H1 (cell line): ENCODE results near the gene DLG4. TPM values are rescaled to one million over a fixed set of nuclear protein-coding genes. Genes with fewer than 3 reads are reported as not detected.
A peak's percentile ranks its signal among the peaks of the same experiment; 100 is the strongest.

ENCODE experiments used
- CHD2 ChIP-seq: IDR thresholded peaks from 2 replicates; pipeline ENCODE4 v1.6.1; 2012; ENCODE audit warnings: low read length, improper control_type of control experiment
- FOSL1 ChIP-seq: IDR thresholded peaks from 2 replicates; pipeline ENCODE4 v1.6.1; 2011; ENCODE audit warnings: mild to moderate bottlenecking, low read depth, low read length, moderate library complexity; ENCODE audit not compliant: insufficient read depth
- GABPA ChIP-seq: IDR thresholded peaks from 2 replicates; pipeline ENCODE4 v1.6.1; 2011; ENCODE audit warnings: mild to moderate bottlenecking, low read length, moderate library complexity, borderline replicate concordance; ENCODE audit not compliant: insufficient read depth
- JUN ChIP-seq: IDR thresholded peaks from 2 replicates; pipeline ENCODE4 v1.6.1; 2011; ENCODE audit warnings: low read depth, mild to moderate bottlenecking, improper control_type of control experiment, low read length
- KDM4A ChIP-seq: IDR thresholded peaks from one replicate; pipeline ENCODE4 v1.7.1; 2012; ENCODE audit warnings: low read depth, mild to moderate bottlenecking, moderate library complexity, low read length, inconsistent platforms; ENCODE audit not compliant: severe bottlenecking
- KDM5A ChIP-seq: fragments of 200-600 bp; IDR thresholded peaks from 2 replicates; pipeline ENCODE4 v1.7.1; 2012; ENCODE audit warnings: mild to moderate bottlenecking, low read length, inconsistent platforms, mixed read lengths
- MAFK ChIP-seq: IDR thresholded peaks from 2 replicates; pipeline ENCODE4 v1.6.1; 2012; ENCODE audit warnings: low read depth, mild to moderate bottlenecking, improper control_type of control experiment, low read length
- NANOG ChIP-seq: IDR thresholded peaks from 2 replicates; pipeline ENCODE4 v1.6.1; 2011; ENCODE audit warnings: low read length, low read depth, mild to moderate bottlenecking, inconsistent platforms; ENCODE audit not compliant: insufficient read depth, poor library complexity, severe bottlenecking
- RNF2 ChIP-seq: fragments of 200-900, 300-1000 bp; sonication (generic); IDR thresholded peaks from 2 replicates; pipeline ENCODE4 v1.7.1; 2016; ENCODE audit warnings: borderline replicate concordance, low read depth, mild to moderate bottlenecking, antibody characterized with exemption, low read length; ENCODE audit not compliant: poor library complexity, severe bottlenecking; ENCODE audit errors: missing control alignments
- SP2 ChIP-seq: IDR thresholded peaks from 2 replicates; pipeline ENCODE4 v1.6.1; 2012; ENCODE audit warnings: mild to moderate bottlenecking, low read length, inconsistent platforms
- SUZ12 ChIP-seq: fragments of 200-600 bp; sonication (generic); IDR thresholded peaks from 2 replicates; pipeline ENCODE4 v1.6.1; 2012; ENCODE audit warnings: mild to moderate bottlenecking, inconsistent platforms, low read length, moderate library complexity, mixed read lengths
- TAF1 ChIP-seq: IDR thresholded peaks from 2 replicates; pipeline ENCODE4 v1.6.1; 2011; ENCODE audit warnings: mild to moderate bottlenecking, low read depth, low read length
- YY1 ChIP-seq: IDR thresholded peaks from 2 replicates; pipeline ENCODE4 v1.6.1; 2011; ENCODE audit warnings: low read depth, mild to moderate bottlenecking, low read length
- polyA plus RNA-seq, 7 experiments: library from polyadenylated mRNA; depleted of rRNA in 3 of 7; stranded (reverse) in 5 of 7; unstranded in 2 of 7; fragments of >200 nt in 5 of 7; fragments of 200-250 nt in 2 of 7; gene quantifications; 1 replicate in 5 of 7; 2 replicates in 1 of 7; 4 replicates in 1 of 7; pipeline versions ENCODE4 v1.2.1 to v1.2.3, GENCODE V29; 2011 to 2013; ENCODE audit warnings: missing spikeins in 2 of 7, mixed read lengths in 2 of 7
- total RNA-seq: library from RNA; stranded (reverse); fragmentation: NEBNext Ultra II Directional; extraction: Animal tissue kit (Norgen Biotek cat#: 25700); gene quantifications from 2 replicates; pipeline ENCODE4 v1.2.1, GENCODE V29; 2021
- TF ChIP-seq, protein P1 (sequence below): IDR thresholded peaks from 2 replicates; pipeline ENCODE4 v1.6.1; 2012; ENCODE audit warnings: inconsistent platforms
- TF ChIP-seq, protein P2 (sequence below): IDR thresholded peaks from 2 replicates; pipeline ENCODE4 v1.6.1; 2011; ENCODE audit warnings: low read depth, mild to moderate bottlenecking, low read length; ENCODE audit not compliant: insufficient read depth

DLG4 gene
- total and polyA plus RNA-seq, 2 of the 8 experiments (the other 6 are each of a cell fraction or from before 2014, with no cell fraction given): 18.9 to 45.9 TPM

- TF ChIP-seq, protein P1, sequence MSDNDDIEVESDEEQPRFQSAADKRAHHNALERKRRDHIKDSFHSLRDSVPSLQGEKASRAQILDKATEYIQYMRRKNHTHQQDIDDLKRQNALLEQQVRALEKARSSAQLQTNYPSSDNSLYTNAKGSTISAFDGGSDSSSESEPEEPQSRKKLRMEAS: peak; percentile 26; the same call in 1 of the 2 replicates
- peak; percentile 92 for TF ChIP-seq TAF1
- no peak for TF ChIP-seq SP2
- no peak for TF ChIP-seq SUZ12
- TF ChIP-seq KDM4A: no peak
- TF ChIP-seq MAFK: no peak
- TF ChIP-seq, protein P2, sequence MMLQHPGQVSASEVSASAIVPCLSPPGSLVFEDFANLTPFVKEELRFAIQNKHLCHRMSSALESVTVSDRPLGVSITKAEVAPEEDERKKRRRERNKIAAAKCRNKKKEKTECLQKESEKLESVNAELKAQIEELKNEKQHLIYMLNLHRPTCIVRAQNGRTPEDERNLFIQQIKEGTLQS: no peak
- TF ChIP-seq CHD2: no peak
- no peak for TF ChIP-seq RNF2
- no peak for TF ChIP-seq KDM5A
- TF ChIP-seq GABPA: no peak
- TF ChIP-seq JUN: no peak
- TF ChIP-seq NANOG: no peak
- TF ChIP-seq YY1: no peak; the same call in 1 of the 2 replicates
- TF ChIP-seq FOSL1: no peak
Observed at GRCh38 chr17:7260651-7261378, 41.2 kb upstream of the DLG4 start (continued).
